Measurements from ENCODE around the gene MRPL52.
"Not testable (repeated sequence)": the region's sequence is repeated elsewhere in the genome, so short reads cannot be mapped to it uniquely, and the experiment has no call there.

MRPL52 gene

DNA sequence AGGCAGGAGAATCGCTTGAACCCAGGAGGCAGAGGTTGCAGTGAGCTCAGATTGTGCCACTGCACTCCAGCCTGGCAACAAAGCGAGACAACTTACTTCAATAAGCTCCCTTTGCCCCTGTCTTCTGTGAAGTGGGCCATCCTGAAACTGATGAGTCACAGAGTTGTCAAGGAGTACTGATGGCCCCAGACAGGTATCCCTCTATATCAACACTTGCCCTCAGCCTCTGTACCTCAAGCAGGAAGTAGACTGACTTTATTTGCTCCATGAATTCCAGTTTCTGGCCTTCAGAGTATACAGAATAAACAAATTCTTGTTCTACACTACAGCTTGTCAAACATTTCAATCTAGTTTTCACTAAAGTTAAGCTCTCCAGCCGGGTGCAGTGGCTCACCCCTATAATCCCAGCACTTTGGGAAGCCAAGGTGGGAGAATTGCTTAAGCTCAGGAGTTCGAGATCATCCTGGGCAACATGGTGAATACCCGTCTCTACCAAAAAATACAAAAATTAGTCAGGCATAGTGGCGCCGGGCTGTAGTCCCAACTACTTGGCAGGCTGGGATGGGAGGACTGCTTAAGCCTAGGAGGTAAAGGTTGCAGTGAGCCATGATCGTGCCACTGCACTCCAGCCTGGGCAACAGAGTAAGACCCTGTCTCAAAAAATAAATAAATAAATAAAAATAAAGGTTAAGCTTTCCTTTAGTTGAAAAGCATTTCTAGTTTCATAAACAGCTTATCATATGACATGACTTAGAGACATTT, 25.5 kb downstream of the MRPL52 start:
- no peak for DNase-seq (ENCODE audit: low read depth)

DNA sequence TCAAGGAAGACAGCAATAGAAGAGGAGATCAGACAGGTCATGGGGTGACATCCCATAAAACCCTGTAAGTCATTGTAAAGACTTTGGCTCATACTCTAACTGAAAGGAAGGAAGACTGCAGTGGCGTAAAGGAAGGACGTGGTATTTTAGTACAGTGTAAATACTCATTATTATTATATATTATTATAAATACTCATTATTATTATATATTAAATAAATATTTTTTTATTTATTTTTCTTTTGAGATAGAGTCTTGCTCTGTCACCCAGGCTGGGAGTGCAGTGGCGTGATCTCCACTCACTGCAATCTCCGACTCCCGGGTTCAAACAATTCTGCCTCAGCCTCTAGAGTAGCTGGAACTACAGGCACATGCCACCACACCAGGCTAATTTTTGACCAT, 26.7 kb downstream of the MRPL52 start:
- no peak for DNase-seq (ENCODE audit: low read depth)

DNA sequence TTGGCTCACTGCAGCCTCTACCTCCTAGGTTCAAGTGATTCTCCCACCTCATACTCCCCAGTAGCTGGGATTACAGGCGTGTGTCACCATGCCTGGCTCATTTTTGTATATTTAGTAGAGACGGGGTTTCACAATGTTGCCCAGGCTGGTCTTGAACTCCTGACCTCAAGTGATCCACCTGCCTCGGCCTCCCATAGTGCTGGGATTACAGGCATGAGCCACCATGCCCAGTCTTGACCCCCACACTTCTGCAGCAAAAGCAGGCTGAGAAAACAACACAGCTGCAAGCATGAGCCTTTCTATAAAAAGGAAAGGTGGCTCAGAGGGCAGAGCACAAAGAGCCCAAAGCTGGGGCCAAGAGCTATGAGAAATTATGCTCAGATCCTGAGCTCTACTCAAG, 30.7 kb downstream of the MRPL52 start:
- DNase-seq (ENCODE audit: low read depth), result not testable (repeated sequence)

DNA sequence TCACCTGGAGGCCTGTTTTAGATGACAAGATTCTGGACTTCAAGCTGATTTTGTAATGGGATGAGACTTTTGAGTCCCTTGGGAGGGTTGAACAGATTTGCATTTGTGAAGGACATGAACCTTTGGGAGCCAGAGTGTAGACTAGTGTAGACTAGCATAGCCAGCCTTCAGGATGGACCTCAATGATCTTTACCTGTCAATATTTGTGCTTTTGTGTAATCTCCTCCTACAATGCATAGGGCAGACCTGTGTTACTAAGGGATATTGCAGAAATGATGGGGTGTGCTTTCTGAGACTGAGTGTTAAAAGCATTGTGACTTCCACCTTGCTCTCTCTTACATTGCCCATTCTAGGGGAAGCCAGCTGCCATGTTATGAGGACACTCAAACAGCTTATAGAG, 32.0 kb downstream of the MRPL52 start:
- DNase-seq (ENCODE audit: low read depth), result no peak

DNA sequence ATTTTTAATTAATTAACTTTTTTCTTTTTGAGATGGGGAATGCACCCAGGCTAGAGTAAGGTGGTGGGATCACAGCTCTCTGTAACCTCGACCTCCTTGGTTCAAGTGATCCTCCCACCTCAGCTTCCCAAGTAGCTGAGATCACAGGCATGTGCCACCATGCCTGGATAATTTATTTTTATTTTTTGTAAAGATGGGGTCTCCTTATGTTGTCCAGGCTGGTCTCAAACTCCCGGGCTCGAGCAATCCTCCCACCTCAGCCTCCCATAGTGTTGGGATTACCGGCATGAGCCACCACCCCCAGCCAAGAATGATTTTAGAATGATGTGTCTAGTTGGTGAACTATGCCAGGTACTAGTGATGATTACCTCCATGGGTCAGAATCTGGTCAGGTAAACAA, 35.3 kb downstream of the MRPL52 start:
- DNase-seq (ENCODE audit: low read depth), result no peak

DNA sequence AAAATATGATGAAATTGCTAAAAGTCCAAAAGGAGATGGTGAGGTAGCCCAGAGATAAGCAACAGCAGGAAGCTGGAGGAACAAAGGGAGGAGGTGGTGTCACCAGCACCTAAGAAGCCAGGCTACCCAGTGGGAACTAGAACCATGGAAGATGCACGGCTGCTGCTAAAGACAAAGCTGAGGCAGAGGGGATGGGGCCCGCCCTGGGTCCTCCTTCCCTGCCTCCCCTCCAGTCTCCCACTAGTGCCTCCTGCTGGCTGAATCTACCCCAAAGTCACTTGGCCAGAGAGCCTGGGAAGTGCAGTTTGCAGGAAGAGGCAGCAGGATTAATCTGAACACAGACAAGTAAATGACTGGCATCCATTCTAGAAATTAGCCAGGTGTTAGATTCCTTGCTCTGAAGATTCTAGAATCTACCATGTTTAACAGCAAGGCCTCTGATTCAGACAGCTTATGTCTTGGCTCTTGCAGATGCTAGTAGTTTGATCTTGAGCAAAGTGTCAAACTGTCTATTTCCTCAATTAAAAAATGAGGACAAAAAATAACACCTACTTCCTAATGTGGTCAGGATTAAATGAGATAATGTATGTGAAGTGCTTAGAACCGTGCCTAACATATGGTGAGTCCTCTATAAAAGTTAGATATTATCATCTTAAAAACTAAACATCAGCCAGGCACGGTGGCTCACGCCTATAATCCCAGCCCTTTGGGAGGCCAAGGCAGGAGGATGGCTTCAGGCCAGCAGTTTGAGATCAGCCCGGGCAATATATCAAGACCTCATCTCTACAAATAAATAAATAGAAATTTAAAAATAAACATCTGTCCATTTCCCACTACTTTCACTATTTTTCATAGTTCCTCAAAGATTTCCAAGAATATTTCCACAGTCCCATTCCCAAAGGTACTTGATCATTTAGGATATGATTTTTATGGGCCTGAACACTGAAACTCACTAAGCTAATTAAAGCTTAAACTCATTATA, 36.0 kb downstream of the MRPL52 start:
- DNase-seq (ENCODE audit: low read depth), result no peak

DNA sequence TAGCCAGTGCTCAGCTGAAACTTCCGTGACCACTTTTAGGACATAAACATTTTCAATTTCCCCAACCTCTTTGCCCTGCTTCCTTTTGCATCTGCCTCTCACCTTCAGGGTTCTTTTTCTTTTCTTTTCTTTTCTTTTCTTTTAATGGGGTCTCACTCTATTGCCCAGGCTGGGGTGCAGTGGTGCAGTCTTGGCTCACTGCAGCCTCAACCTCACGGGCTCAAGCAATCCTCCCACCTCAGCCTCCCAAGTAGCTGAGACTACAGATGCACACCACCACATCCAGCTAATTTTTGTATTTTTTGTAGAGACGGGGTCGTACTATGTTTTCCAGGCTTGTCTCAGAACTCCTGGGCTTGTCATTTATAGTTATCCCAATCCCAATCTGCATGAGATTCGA, 37.2 kb downstream of the MRPL52 start:
- no peak for DNase-seq (ENCODE audit: low read depth)

DNA sequence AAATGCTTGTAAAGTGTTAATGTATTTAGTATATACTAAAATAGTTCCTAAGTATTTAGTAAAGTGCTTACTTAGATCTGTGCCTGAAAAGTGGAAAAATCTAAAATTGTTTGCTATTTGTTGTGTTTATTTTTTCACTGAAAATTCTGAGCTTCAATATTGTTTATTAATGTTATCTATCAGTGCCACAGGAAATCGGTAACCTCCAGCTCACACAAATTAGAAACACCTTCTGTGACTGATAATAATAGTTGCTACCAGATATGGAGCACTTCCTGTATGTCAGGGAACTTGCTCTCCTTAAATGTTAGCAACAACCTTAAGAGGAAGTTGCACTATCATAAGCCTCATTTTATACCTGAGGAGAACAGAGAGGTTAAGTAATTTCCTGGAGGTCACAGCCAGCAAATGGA, 41.1 kb downstream of the MRPL52 start:
- no peak for DNase-seq (ENCODE audit: low read depth)

DNA sequence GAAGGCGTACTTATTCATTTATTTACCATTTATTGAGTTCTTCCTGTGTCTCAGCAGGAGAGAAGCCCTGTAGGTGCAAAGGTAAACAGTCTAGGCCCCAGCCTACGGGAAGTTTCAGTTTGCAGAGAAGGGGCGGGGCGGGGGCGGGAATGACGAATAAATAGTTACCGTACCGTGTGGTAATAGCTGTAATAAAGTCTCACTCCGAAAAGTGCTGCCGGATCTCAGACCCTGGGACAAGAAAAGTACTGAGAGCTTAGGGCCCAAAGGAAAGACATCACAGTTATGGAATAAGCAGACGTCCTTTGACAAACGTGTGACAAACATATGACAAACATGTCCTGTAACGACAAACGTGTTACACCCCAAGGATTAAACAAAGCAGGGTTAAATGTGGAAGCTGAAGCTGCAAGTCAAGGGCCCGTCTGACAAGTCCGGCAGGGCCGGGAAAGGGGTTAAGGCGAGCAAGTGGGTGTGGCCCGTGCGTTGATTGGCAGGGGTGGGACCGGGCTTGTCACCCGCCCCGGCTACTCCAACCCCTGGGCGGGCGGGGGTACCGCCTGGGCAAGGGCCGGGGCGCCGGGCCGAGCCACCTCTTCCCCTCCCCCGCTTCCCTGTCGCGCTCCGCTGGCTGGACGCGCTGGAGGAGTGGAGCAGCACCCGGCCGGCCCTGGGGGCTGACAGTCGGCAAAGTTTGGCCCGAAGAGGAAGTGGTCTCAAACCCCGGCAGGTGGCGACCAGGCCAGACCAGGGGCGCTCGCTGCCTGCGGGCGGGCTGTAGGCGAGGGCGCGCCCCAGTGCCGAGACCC, 41.7 kb downstream of the MRPL52 start, which contains the start of gene LRP10:
LRP10 (plus strand) TSS at position 517 of the 809 bp plus-strand sequence. CDS start 564 bp downstream, outside the sequence.
- DNase-seq (ENCODE audit: low read depth), result peak; percentile 61

DNA sequence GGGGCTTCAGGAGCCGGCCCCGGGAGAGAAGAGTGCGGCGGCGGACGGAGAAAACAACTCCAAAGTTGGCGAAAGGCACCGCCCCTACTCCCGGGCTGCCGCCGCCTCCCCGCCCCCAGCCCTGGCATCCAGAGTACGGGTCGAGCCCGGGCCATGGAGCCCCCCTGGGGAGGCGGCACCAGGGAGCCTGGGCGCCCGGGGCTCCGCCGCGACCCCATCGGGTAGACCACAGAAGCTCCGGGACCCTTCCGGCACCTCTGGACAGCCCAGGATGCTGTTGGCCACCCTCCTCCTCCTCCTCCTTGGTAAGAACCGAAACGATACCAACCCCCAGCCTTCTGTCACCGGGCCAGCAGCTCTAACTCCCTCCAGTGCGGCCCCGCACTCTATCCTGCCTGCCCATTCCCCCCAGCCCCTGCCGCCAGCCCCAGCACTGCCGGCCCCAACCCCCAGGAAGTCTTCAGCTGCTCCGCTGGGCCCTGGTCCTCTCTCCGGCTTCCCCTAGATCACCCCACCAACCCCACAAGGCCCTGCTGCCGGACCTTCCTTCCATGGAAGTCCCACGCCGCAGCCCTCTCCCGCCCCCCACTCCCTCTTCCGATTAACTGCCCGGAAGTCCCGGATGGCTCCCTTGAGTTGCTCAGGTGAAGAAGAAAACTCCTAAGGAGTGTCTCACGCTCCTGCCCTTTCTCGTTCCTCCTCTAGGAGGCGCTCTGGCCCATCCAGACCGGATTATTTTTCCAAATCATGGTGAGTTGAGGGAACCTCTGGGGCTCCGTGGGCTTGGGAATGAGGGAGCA, 42.5 kb downstream of the MRPL52 start:
- peak; percentile 45 for DNase-seq (ENCODE audit: low read depth)

DNA sequence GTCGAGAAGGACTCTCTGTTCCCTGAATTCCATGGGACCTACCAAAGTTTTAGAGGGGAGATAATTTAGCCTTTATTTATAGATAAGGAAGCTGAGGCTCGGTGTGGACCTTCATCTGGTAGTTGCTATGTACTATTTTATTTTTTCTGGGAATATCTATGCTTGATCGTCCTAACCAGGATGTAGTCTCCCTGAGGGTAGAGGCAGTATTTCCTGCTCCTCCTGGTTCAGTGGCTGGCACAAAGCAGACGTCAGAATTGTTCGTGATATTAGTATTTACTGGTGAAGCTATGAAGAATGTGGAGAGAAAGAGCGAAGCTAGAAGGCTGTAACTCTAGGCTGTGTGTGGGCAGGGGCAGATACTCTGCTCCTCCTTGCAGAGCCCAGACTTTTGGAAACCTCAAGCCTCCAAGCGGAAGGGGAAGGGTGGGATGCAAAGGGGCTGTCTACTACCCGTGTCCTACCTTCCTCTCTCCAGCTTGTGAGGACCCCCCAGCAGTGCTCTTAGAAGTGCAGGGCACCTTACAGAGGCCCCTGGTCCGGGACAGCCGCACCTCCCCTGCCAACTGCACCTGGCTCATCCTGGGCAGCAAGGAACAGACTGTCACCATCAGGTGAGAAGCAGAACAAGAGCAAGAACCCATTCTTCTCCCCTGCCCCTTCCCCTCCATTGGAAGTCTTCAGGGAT, 43.3 kb downstream of the MRPL52 start:
- DNase-seq (ENCODE audit: low read depth), result no peak

DNA sequence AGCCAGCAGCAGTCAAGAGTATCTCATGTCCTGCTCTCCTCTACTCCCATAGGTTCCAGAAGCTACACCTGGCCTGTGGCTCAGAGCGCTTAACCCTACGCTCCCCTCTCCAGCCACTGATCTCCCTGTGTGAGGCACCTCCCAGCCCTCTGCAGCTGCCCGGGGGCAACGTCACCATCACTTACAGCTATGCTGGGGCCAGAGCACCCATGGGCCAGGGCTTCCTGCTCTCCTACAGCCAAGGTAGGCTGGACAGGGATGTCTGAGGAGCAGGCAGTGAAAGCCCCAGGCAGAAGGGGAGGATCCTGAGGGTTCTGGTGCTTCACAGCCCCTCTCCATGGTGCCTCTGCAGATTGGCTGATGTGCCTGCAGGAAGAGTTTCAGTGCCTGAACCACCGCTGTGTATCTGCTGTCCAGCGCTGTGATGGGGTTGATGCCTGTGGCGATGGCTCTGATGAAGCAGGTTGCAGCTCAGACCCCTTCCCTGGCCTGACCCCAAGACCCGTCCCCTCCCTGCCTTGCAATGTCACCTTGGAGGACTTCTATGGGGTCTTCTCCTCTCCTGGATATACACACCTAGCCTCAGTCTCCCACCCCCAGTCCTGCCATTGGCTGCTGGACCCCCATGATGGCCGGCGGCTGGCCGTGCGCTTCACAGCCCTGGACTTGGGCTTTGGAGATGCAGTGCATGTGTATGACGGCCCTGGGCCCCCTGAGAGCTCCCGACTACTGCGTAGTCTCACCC, 45.5 kb downstream of the MRPL52 start:
- DNase-seq (ENCODE audit: low read depth), result no peak

DNA sequence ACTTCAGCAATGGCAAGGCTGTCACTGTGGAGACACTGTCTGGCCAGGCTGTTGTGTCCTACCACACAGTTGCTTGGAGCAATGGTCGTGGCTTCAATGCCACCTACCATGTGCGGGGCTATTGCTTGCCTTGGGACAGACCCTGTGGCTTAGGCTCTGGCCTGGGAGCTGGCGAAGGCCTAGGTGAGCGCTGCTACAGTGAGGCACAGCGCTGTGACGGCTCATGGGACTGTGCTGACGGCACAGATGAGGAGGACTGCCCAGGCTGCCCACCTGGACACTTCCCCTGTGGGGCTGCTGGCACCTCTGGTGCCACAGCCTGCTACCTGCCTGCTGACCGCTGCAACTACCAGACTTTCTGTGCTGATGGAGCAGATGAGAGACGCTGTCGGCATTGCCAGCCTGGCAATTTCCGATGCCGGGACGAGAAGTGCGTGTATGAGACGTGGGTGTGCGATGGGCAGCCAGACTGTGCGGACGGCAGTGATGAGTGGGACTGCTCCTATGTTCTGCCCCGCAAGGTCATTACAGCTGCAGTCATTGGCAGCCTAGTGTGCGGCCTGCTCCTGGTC, 46.1 kb downstream of the MRPL52 start:
- no peak for DNase-seq (ENCODE audit: low read depth)

DNA sequence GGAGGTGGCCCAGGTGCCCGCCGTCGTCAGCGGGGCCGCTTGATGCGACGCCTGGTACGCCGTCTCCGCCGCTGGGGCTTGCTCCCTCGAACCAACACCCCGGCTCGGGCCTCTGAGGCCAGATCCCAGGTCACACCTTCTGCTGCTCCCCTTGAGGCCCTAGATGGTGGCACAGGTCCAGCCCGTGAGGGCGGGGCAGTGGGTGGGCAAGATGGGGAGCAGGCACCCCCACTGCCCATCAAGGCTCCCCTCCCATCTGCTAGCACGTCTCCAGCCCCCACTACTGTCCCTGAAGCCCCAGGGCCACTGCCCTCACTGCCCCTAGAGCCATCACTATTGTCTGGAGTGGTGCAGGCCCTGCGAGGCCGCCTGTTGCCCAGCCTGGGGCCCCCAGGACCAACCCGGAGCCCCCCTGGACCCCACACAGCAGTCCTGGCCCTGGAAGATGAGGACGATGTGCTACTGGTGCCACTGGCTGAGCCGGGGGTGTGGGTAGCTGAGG, 47.4 kb downstream of the MRPL52 start:
- no peak for DNase-seq (ENCODE audit: low read depth)

DNA sequence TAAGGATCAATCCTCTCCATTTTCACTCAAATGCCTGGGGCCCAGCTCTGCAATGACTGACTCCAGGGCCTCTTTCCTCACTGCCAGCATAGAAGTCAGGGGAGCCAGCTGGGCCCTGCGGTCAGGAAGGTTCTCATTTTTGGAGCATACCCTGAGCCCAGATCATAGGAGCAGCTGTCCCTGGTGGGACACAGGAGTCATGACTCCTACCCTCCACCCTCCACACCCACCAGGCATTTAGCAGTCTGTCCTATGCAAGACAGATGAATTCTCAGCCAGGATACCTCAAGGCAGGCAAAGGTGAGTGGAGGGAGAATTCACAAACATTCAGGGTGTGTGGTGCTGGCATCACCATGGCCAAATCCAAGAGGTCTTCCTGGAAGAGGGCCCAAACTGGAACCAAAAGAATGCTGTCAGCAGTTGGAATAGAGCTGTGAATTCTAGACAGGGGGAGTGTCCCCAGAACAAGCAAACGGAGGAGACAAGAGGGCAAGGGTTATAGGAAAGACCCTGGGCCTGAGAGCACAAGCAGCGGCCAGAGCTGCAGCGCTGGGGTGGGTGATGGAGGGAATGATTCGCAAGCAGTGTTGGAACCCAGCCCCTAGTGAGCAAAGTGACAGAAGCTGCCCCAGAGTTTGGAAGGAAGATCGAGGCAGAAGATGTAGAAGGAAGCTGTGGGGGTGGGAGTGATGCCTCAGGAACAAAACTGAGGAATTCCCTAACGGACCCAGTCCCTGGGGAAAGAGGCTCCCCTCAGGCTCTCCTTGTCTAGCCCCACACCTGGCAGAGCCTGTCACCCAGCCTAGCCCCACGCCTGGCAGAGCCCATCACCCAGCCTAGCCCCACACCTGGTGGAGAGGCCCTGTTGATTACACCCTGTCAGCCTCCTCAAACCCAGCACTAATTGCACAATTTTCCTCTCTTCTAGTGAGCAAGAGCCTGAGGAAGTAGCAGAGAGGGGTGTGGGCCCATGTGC, 48.9 kb downstream of the MRPL52 start:
- no peak for DNase-seq (ENCODE audit: low read depth)

DNA sequence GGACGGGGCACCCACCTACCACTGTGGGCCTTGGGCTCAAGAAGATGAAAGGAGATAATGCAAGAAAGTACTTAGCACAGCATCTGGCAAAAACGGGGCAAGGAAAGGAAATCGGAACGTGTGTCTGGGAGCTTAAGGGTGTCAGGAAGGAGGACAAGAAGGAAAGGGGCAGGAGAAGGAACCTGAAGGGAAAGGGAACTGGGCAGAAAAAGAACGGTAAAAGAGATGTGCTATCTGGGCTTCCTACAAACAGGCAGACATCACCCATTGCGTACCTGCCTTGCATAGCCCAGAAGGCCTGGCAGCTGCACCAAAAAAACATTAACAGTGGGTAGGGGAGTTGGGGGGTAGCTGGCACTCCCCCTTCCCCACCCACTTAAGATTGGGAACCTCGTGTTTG, 52.4 kb downstream of the MRPL52 start:
- no peak for DNase-seq (ENCODE audit: low read depth)

DNA sequence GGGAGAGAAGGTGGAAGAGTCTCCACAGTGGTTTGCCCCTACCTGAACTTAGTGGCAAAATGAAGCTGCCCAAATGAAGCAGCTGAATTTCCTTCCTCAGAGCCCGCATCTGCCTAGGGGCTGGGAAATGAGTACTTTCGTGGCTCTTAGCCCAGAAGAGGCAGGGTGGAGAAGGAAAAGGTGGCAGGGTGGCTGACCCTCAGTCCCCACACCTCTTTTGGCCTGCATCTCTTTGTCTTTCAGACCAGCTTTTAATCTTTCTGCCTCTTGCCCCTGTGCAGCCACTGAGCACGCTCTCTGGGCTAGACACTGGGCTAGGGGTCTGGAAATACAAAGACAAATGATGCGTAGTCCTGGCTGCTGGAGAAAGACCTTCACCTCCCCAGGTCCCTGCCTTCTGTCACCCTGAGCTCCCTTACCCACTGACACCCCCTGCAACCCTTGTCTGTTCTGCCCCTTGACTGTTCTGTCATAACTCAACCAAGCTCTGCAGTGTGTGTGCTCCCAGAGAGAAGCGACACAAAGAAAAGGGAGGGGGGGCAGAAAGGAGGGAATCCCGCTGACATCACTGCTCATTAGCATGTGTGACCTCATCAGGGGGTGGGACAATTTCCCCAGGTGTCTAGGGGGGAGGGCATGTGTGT, 53.0 kb downstream of the MRPL52 start:
- DNase-seq (ENCODE audit: low read depth), result peak; percentile 33
